HEK293 (cell line): ENCODE results near the gene NFIB.

ENCODE experiments used
- CTCF ChIA-PET: fragments of 350-600 bp; formaldehyde crosslinking; extraction: SDS; loops from one replicate; lab custom pipeline; 2021; ENCODE audit warnings: antibody characterized with exemption; lab: Yijun Ruan, JAX
- POLR2A ChIA-PET: fragments of 300-600 bp; formaldehyde crosslinking; extraction: SDS; loops from one replicate; lab custom pipeline; 2020; ENCODE audit warnings: antibody characterized with exemption, inconsistent platforms; lab: Yijun Ruan, JAX
- H3K27ac ChIP-seq: fragments of 200-500 bp; sonication (Bioruptor generic); 2 replicates; pipeline ENCODE4 v1.5.1; 2014; ENCODE audit warnings: low read depth, low read length, control low read depth, inconsistent platforms; ENCODE audit errors: extremely low read depth
- H3K36me3 ChIP-seq, 2 experiments: fragments of 200-500 bp in 1 of 2; sonication (Bioruptor generic) in 1 of 2; 1 replicate in 1 of 2; 2 replicates in 1 of 2; pipeline ENCODE4 v1.5.1; 2014 to 2017; ENCODE audit warnings: inconsistent platforms in 2 of 2, low read length in 2 of 2; ENCODE audit not compliant: control insufficient read depth in 2 of 2, insufficient read depth in 1 of 2
- H3K4me1 ChIP-seq: fragments of 200-500 bp; sonication (Bioruptor generic); 2 replicates; pipeline ENCODE4 v1.5.1; 2014; ENCODE audit warnings: mild to moderate bottlenecking, low read length, inconsistent platforms; ENCODE audit not compliant: control insufficient read depth, insufficient read depth
- H3K4me3 ChIP-seq: 2 replicates; pipeline ENCODE4 v1.5.1; 2011; ENCODE audit warnings: low read depth, mild to moderate bottlenecking, control low read depth, low read length, moderate library complexity
- H3K9me3 ChIP-seq: fragments of 200-500 bp; sonication (Bioruptor generic); 2 replicates; pipeline ENCODE4 v1.5.1; 2014; ENCODE audit warnings: low read depth, low read length, inconsistent platforms; ENCODE audit not compliant: control insufficient read depth, insufficient read depth
- BCL11B ChIP-seq: fragments of 450-650 bp; formaldehyde crosslinking; IDR thresholded peaks from 2 replicates; pipeline ENCODE4 v1.5.1; 2016; ENCODE audit warnings: low read depth, missing biosample characterization, missing genetic modification characterization
- ELK4 ChIP-seq: IDR thresholded peaks from 2 replicates; pipeline ENCODE4 v1.6.1; 2011; ENCODE audit warnings: mild to moderate bottlenecking, low read depth, low read length, borderline replicate concordance
- HOXD13 ChIP-seq: sonication (generic); formaldehyde crosslinking; IDR thresholded peaks from 2 replicates; pipeline ENCODE4 v1.8.0; 2022; ENCODE audit warnings: missing genetic modification reagents, borderline replicate concordance
- KLF10 ChIP-seq: fragments of 450-650 bp; IDR thresholded peaks from 2 replicates; pipeline ENCODE4 v1.5.1; 2018; ENCODE audit warnings: missing biosample characterization, mild to moderate bottlenecking, missing genetic modification characterization
- OSR2 ChIP-seq: fragments of 450-650 bp; formaldehyde crosslinking; IDR thresholded peaks from 2 replicates; pipeline ENCODE4 v1.5.1; 2016; ENCODE audit warnings: missing biosample characterization, missing genetic modification characterization
- PRDM10 ChIP-seq: fragments of 450-650 bp; formaldehyde crosslinking; IDR thresholded peaks from 2 replicates; pipeline ENCODE4 v1.5.1; 2016; ENCODE audit warnings: missing biosample characterization, missing genetic modification characterization
- TCF7L2 ChIP-seq: IDR thresholded peaks from 2 replicates; pipeline ENCODE4 v1.6.1; 2011; ENCODE audit warnings: low read depth, mild to moderate bottlenecking, inconsistent platforms, low read length, moderate library complexity, borderline replicate concordance
- TRIM28 ChIP-seq: IDR thresholded peaks from 2 replicates; pipeline ENCODE4 v1.6.1; 2011; ENCODE audit warnings: low read length, control low read depth, borderline replicate concordance
- ZNF138 ChIP-seq: fragments of 450-650 bp; formaldehyde crosslinking; IDR thresholded peaks from 2 replicates; pipeline ENCODE4 v1.5.1; 2016; ENCODE audit warnings: missing biosample characterization, missing genetic modification characterization, borderline replicate concordance
- ZNF18 ChIP-seq: fragments of 450-650 bp; formaldehyde crosslinking; IDR thresholded peaks from 2 replicates; pipeline ENCODE4 v1.5.1; 2016; ENCODE audit warnings: missing biosample characterization, missing genetic modification characterization
- ZNF335 ChIP-seq: fragments of 450-650 bp; formaldehyde crosslinking; conservative IDR thresholded peaks from 2 replicates; pipeline ENCODE4 v1.5.1; 2016; ENCODE audit warnings: missing biosample characterization, missing genetic modification characterization
- ZNF341 ChIP-seq: fragments of 450-650 bp; formaldehyde crosslinking; IDR thresholded peaks from 2 replicates; pipeline ENCODE4; 2016; ENCODE audit warnings: low read depth, missing biosample characterization, missing genetic modification characterization
- ZNF449 ChIP-seq: fragments of 450-650 bp; formaldehyde crosslinking; IDR thresholded peaks from 2 replicates; pipeline ENCODE4 v1.5.1; 2017; ENCODE audit warnings: missing biosample characterization, mild to moderate bottlenecking, missing genetic modification characterization, moderate library complexity
- ZNF510 ChIP-seq: fragments of 450-650 bp; formaldehyde crosslinking; IDR thresholded peaks from 2 replicates; pipeline ENCODE4 v1.5.1; 2018; ENCODE audit warnings: mild to moderate bottlenecking, missing genetic modification characterization, missing biosample characterization; ENCODE audit not compliant: insufficient replicate concordance
- ZNF610 ChIP-seq: fragments of 450-650 bp; formaldehyde crosslinking; IDR thresholded peaks from 2 replicates; pipeline ENCODE4 v1.5.1; 2016; ENCODE audit warnings: missing biosample characterization, missing genetic modification characterization, borderline replicate concordance
- ZNF645 ChIP-seq: fragments of 450-650 bp; formaldehyde crosslinking; IDR thresholded peaks from 2 replicates; pipeline ENCODE4; 2016; ENCODE audit warnings: missing biosample characterization, missing genetic modification characterization
- ZNF658 ChIP-seq: fragments of 450-650 bp; formaldehyde crosslinking; IDR thresholded peaks from 2 replicates; pipeline ENCODE4; 2016; ENCODE audit warnings: missing biosample characterization, missing genetic modification characterization
- ZNF677 ChIP-seq: fragments of 450-650 bp; IDR thresholded peaks from 2 replicates; pipeline ENCODE4 v1.5.0; 2018; ENCODE audit warnings: missing biosample characterization, mild to moderate bottlenecking, missing genetic modification characterization, moderate library complexity
- ZNF704 ChIP-seq: fragments of 450-650 bp; formaldehyde crosslinking; IDR thresholded peaks from 2 replicates; pipeline ENCODE4 v1.5.1; 2016; ENCODE audit warnings: missing biosample characterization, missing genetic modification characterization
- ZNF76 ChIP-seq: fragments of 450-650 bp; formaldehyde crosslinking; IDR thresholded peaks from 2 replicates; pipeline ENCODE4; 2016; ENCODE audit warnings: low read depth, missing biosample characterization, missing genetic modification characterization, borderline replicate concordance
- ZNF776 ChIP-seq: fragments of 450-650 bp; formaldehyde crosslinking; IDR thresholded peaks from 2 replicates; pipeline ENCODE4 v1.5.0; 2017; ENCODE audit warnings: missing biosample characterization, missing genetic modification characterization, borderline replicate concordance
- ZNF830 ChIP-seq: fragments of 450-650 bp; IDR thresholded peaks from 2 replicates; pipeline ENCODE4 v1.5.0; 2018; ENCODE audit warnings: missing biosample characterization, missing genetic modification characterization, low read depth, mild to moderate bottlenecking, moderate library complexity
- ZNF837 ChIP-seq: fragments of 450-650 bp; formaldehyde crosslinking; IDR thresholded peaks from 2 replicates; pipeline ENCODE4 v1.5.1; 2016; ENCODE audit warnings: missing biosample characterization, missing genetic modification characterization
- ZSCAN16 ChIP-seq: fragments of 450-650 bp; formaldehyde crosslinking; IDR thresholded peaks from 2 replicates; pipeline ENCODE4 v1.5.1; 2016; ENCODE audit warnings: missing biosample characterization, missing genetic modification characterization

The NFIB gene

GRCh38 chr9:14238518-14238917, 75.4 kb downstream of the NFIB start (continued):
- TF ChIP-seq ZNF610 (tag by site-specific recombination) = no peak
- no peak for TF ChIP-seq ZNF76 (tag by site-specific recombination)
- TF ChIP-seq ZNF510 = no peak
- TF ChIP-seq ZNF335 = 0 out of 2 replicates have a peak, but pooled peaks have one; percentile 18
- TF ChIP-seq ZNF341 (tag by site-specific recombination) = no peak
- no peak for TF ChIP-seq HOXD13
- TF ChIP-seq ZNF704 (tag by site-specific recombination) = no peak
- no peak for TF ChIP-seq ZNF830 (tag by site-specific recombination)
- no peak; the same call in 1 of the 2 replicates for TF ChIP-seq TRIM28
- TF ChIP-seq ZNF837 (tag by site-specific recombination) = no peak
- TF ChIP-seq KLF10 (tag by site-specific recombination) = no peak

GRCh38 chr9:14238079-14238478, 75.9 kb downstream of the NFIB start:
- Histone ChIP-seq H3K9me3 (no peaks in the 10 kb centered on the region), H3K4me1 (peaks cover 21% of the 10 kb centered on the region), H3K36me3 (no peaks in the 10 kb centered on the region), H3K4me3 (no peak overlapping the region), H3K27ac (no peak overlapping the region)
- TF ChIP-seq ZNF449 (tag by site-specific recombination) (peak; percentile 76), OSR2 (tag by site-specific recombination) (peak; percentile 71; the same call in 1 of the 2 replicates), PRDM10 (tag by site-specific recombination) (no peak)
- ChIA-PET POLR2A (no interaction called here), CTCF (interaction anchor here (0.6 to 1.2 kb wide), 3 partner anchors 10 to 1204 kb away, joined by 3 to 6 read pairs (median 3); no protein-coding TSS in a partner anchor)

- no peak overlapping the region for H3K4me3 ChIP-seq
- H3K9me3 ChIP-seq = no peaks in the 10 kb centered on the region
- POLR2A ChIA-PET = no interaction called here
- H3K27ac ChIP-seq = no peak overlapping the region
- CTCF ChIA-PET = no interaction called here
- no peaks in the 10 kb centered on the region for H3K36me3 ChIP-seq
- H3K4me1 ChIP-seq = peaks cover 12% of the 10 kb centered on the region
- TF ChIP-seq ZNF658 (tag by site-specific recombination) (no peak), ZSCAN16 (tag by site-specific recombination) (no peak), BCL11B (tag by site-specific recombination) (no peak), ZNF776 (tag by site-specific recombination) (no peak), ZNF18 (tag by site-specific recombination) (no peak), ZNF138 (tag by site-specific recombination) (no peak), ELK4 (no peak), TCF7L2 (no peak), ZNF645 (no peak), ZNF677 (no peak), TRIM28 (no peak)
Observed at GRCh38 chr9:14236591-14236990, 77.3 kb downstream of the NFIB start.
